Measurements from ENCODE around the gene ATP8A1. TPM values are rescaled to one million over a fixed set of nuclear protein-coding genes. Genes with fewer than 3 reads are reported as not detected.

Gene ATP8A1
- total and polyA plus RNA-seq, 2 of the 4 experiments (the other 2 are of a cell fraction): 0.12 to 0.36 TPM

DNA sequence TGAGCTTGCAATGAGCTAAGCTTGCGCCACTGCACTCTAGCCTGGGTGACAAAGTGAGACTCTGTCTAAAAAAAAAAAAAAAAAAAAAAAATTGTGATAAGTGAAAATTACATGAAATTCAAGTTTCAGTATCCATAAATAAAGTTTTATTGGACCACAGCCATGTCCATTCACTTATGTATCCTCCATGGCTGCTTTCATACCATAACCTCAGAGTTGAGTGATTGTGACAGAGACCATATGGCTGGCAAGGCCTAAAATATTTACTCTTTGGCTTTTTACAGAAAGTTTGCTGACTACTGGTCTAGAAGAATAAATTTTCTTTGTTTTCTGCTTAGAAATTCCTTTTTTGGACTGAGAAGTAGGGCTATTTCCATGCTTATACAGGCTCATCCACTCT is 271.4 kb downstream of the ATP8A1 start:
- dilution Hi-C loops (cut with HindIII; ENCODE audit: low sequenced_read_pairs, unreplicated experiment) (no loop called here), intact Hi-C loops (cut with micrococcal nuclease) (no loop called here), in situ Hi-C loops (cut with MboI; ENCODE audit: low sequenced_read_pairs) (no loop called here)
- H4K20me1 ChIP-seq (ENCODE audit: insufficient read depth, low read length): no peaks in the 10 kb centered on the region
- no peak overlapping the region for H2BK15ac ChIP-seq (ENCODE audit: low read depth, low read length)
- H3K4me2 ChIP-seq (ENCODE audit: low read depth, low read length): no peak overlapping the region
- no peak overlapping the region for H3K4ac ChIP-seq (ENCODE audit: low read depth, low read length)
- ChIA-PET CTCF (interaction anchor here (0.7 kb wide), 1 partner anchor 10 kb away, joined by 3 read pairs; no protein-coding TSS in a partner anchor), POLR2A (ENCODE audit: unreplicated experiment) (no interaction called here)
- DNase-seq (no peak), ATAC-seq (ENCODE audit: low read depth) (no peak; the same call in 1 of the 2 replicates)
- H2AFZ ChIP-seq (replicated peaks; ENCODE audit: low read length, poor library complexity): no peak overlapping the region
- no peak overlapping the region for H2AK9ac ChIP-seq (replicated peaks; ENCODE audit: low read depth, low read length, poor library complexity)
- no peak overlapping the region for H3K14ac ChIP-seq (replicated peaks; ENCODE audit: low read depth, low read length)
- no peak overlapping the region for H2BK20ac ChIP-seq (ENCODE audit: low read depth, low read length)
- no peaks in the 10 kb centered on the region for H3K79me1 ChIP-seq (ENCODE audit: low read depth in 1 of 2, low read length in 2 of 2)
- no peak overlapping the region; the same call in 1 of the 2 replicates for H4K5ac ChIP-seq (ENCODE audit: low read depth, low read length)
- H4K8ac ChIP-seq (ENCODE audit: low read depth in 2 of 2, low read length in 2 of 2): no peak overlapping the region; a peak in 1 of 4 replicates
- H3K27ac ChIP-seq (ENCODE audit: insufficient read depth, low read length): peak overlapping the region; percentile 94; the same call in 1 of the 2 replicates
- H3K4me1 ChIP-seq (ENCODE audit: control insufficient read depth, insufficient read depth, low read length): peaks cover 9% of the 10 kb centered on the region; the same call in 1 of the 2 replicates
- no peak overlapping the region for H3K56ac ChIP-seq (ENCODE audit: extremely low read depth, insufficient read depth, low read length)
- H3K9ac ChIP-seq (ENCODE audit: low read depth, low read length): no peak overlapping the region
- no peak overlapping the region for H4K91ac ChIP-seq (ENCODE audit: insufficient read depth, low read depth, low read length)
- H3K36me3 ChIP-seq (ENCODE audit: control insufficient read depth, insufficient read depth, low read length): no peaks in the 10 kb centered on the region
- WGBS, 2 experiments (ENCODE audit: extremely low coverage in 2 of 2, insufficient read length in 1 of 2): no CpG with 5 or more reads among the region's 1 CpG
- no peak overlapping the region for H2AK5ac ChIP-seq (ENCODE audit: low read depth, low read length)
- no peaks in the 10 kb centered on the region for H3K9me3 ChIP-seq (ENCODE audit: control insufficient read depth, insufficient read depth, low read length)
- no peaks in the 10 kb centered on the region for H3K9me1 ChIP-seq (ENCODE audit: insufficient read depth, low read length)
- peak overlapping the region; percentile 35 for H2BK5ac ChIP-seq (ENCODE audit: low read depth, low read length, poor library complexity, severe bottlenecking)
- no peaks in the 10 kb centered on the region for H3K27me3 ChIP-seq (ENCODE audit: control insufficient read depth, insufficient read depth, low read length)
- TF ChIP-seq CEBPB (IDR thresholded peaks at IDR 0.05; ENCODE audit: low read depth, low read length): no peak
- no peak for TF ChIP-seq RFX5 (IDR thresholded peaks at IDR 0.05; ENCODE audit: low read depth, low read length)
- TF ChIP-seq POLR2A (IDR thresholded peaks at IDR 0.05; ENCODE audit: low read depth, low read length): no peak
- no peak for TF ChIP-seq CHD1 (IDR thresholded peaks at IDR 0.05; ENCODE audit: low read depth, low read length)
- no peak for TF ChIP-seq SMC3 (IDR thresholded peaks at IDR 0.05; ENCODE audit: low read depth, low read length)
- TF ChIP-seq MXI1 (IDR thresholded peaks at IDR 0.05; ENCODE audit: borderline replicate concordance, low read depth, low read length): no peak
- TF ChIP-seq, protein P1, sequence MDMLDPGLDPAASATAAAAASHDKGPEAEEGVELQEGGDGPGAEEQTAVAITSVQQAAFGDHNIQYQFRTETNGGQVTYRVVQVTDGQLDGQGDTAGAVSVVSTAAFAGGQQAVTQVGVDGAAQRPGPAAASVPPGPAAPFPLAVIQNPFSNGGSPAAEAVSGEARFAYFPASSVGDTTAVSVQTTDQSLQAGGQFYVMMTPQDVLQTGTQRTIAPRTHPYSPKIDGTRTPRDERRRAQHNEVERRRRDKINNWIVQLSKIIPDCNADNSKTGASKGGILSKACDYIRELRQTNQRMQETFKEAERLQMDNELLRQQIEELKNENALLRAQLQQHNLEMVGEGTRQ (IDR thresholded peaks at IDR 0.05; ENCODE audit: low read depth, low read length): no peak
- no peak for TF ChIP-seq BHLHE40 (IDR thresholded peaks at IDR 0.05; ENCODE audit: low read depth, low read length)
- TF ChIP-seq, protein P2, sequence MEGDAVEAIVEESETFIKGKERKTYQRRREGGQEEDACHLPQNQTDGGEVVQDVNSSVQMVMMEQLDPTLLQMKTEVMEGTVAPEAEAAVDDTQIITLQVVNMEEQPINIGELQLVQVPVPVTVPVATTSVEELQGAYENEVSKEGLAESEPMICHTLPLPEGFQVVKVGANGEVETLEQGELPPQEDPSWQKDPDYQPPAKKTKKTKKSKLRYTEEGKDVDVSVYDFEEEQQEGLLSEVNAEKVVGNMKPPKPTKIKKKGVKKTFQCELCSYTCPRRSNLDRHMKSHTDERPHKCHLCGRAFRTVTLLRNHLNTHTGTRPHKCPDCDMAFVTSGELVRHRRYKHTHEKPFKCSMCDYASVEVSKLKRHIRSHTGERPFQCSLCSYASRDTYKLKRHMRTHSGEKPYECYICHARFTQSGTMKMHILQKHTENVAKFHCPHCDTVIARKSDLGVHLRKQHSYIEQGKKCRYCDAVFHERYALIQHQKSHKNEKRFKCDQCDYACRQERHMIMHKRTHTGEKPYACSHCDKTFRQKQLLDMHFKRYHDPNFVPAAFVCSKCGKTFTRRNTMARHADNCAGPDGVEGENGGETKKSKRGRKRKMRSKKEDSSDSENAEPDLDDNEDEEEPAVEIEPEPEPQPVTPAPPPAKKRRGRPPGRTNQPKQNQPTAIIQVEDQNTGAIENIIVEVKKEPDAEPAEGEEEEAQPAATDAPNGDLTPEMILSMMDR (conservative IDR thresholded peaks at IDR 0.05; ENCODE audit: low read depth, low read length): no peak
- no peak for TF ChIP-seq MAFK (IDR thresholded peaks at IDR 0.05; ENCODE audit: low read depth, low read length)
- no peak for TF ChIP-seq MAZ (IDR thresholded peaks at IDR 0.05; ENCODE audit: borderline replicate concordance, low read depth, low read length)
- TF ChIP-seq, protein P3, sequence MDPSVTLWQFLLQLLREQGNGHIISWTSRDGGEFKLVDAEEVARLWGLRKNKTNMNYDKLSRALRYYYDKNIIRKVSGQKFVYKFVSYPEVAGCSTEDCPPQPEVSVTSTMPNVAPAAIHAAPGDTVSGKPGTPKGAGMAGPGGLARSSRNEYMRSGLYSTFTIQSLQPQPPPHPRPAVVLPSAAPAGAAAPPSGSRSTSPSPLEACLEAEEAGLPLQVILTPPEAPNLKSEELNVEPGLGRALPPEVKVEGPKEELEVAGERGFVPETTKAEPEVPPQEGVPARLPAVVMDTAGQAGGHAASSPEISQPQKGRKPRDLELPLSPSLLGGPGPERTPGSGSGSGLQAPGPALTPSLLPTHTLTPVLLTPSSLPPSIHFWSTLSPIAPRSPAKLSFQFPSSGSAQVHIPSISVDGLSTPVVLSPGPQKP (IDR thresholded peaks at IDR 0.05; ENCODE audit: borderline replicate concordance, low read depth, low read length): no peak
- no peak for TF ChIP-seq NFE2L2 (IDR thresholded peaks at IDR 0.05; ENCODE audit: low read depth, low read length)
- no peak for TF ChIP-seq FOS (IDR thresholded peaks at IDR 0.05; ENCODE audit: low read depth, low read length)
- no peak for TF ChIP-seq RAD21 (IDR thresholded peaks at IDR 0.05; ENCODE audit: low read length)
- TF ChIP-seq RCOR1 (IDR thresholded peaks at IDR 0.05; ENCODE audit: insufficient replicate concordance, low read length): no peak
- no peak overlapping the region for H2BK120ac ChIP-seq (ENCODE audit: low read depth, low read length)
- H3K23ac ChIP-seq (ENCODE audit: low read depth, low read length): no peak overlapping the region
- BruUV-seq (replicated peaks): no TSS peak
- peak overlapping the region; percentile 51; the same call in 1 of the 2 replicates for H3K18ac ChIP-seq (ENCODE audit: low read depth, low read length)
- no peak overlapping the region for H3K4me3 ChIP-seq (ENCODE audit: insufficient read depth, low read depth, low read length)

Data from IMR-90 (cell line).